OCI-LY3 (cell line): ENCODE measurements around the gene AXIN1.

Source experiments
- H2AFZ ChIP-seq: fragments of 200-600, 300-600 bp; shearing (Covaris generic); 2 replicates; pipeline ENCODE4 v1.6.0; 2014; ENCODE audit warnings: antibody characterized with exemption, low read depth, low read length
- H3K27ac ChIP-seq: fragments of 200-600, 300-600 bp; sonication (generic); 2 replicates; pipeline ENCODE4 v1.5.1; 2014; ENCODE audit warnings: mild to moderate bottlenecking, low read length, moderate library complexity, mixed read lengths
- H3K27me3 ChIP-seq: fragments of 200-600, 300-600 bp; sonication (generic); 2 replicates; pipeline ENCODE4 v1.6.1; 2014; ENCODE audit warnings: low read depth, low read length, mixed read lengths
- H3K36me3 ChIP-seq: fragments of 200-600, 300-600 bp; sonication (generic); replicated peaks from 2 replicates; pipeline ENCODE3; 2014; ENCODE audit warnings: low read depth, low read length, mixed read lengths
- H3K4me1 ChIP-seq: fragments of 300-600, 200-600 bp; sonication (generic); 2 replicates; pipeline ENCODE4 v1.6.1; 2014; ENCODE audit warnings: low read length, mixed read lengths
- H3K4me2 ChIP-seq: fragments of 200-600, 300-600 bp; sonication (generic); 2 replicates; pipeline ENCODE4 v1.6.1; 2014; ENCODE audit warnings: low read length, mixed read lengths
- H3K4me3 ChIP-seq: fragments of 300-600, 200-600 bp; sonication (generic); 2 replicates; pipeline ENCODE4 v1.5.1; 2014; ENCODE audit warnings: antibody characterized with exemption, mild to moderate bottlenecking, low read length, moderate library complexity
- H3K79me2 ChIP-seq: fragments of 300-600, 200-600 bp; shearing (Covaris generic); 2 replicates; pipeline ENCODE4 v1.6.1; 2014; ENCODE audit warnings: mild to moderate bottlenecking, low read length, mixed read lengths
- H3K9ac ChIP-seq: fragments of 300-600, 200-600 bp; shearing (Covaris generic); 2 replicates; pipeline ENCODE4 v1.6.0; 2014; ENCODE audit warnings: mild to moderate bottlenecking, low read length, moderate library complexity
- H3K9me3 ChIP-seq: fragments of 200-600, 300-600 bp; shearing (Covaris generic); 2 replicates; pipeline ENCODE4 v1.6.1; 2014; ENCODE audit warnings: low read length, mixed read lengths; ENCODE audit not compliant: insufficient read depth
- H4K20me1 ChIP-seq: fragments of 200-600, 300-600 bp; sonication (generic); 2 replicates; pipeline ENCODE4 v1.6.1; 2016; ENCODE audit warnings: low read length, mixed read lengths; ENCODE audit not compliant: insufficient read depth
- CTCF ChIP-seq: fragments of 200-600, 300-600 bp; sonication (generic); IDR thresholded peaks from 2 replicates; pipeline ENCODE4 v1.5.1; 2014; ENCODE audit warnings: antibody characterized with exemption, low read length, low read depth
- EZH2phosphoT487 ChIP-seq: fragments of 200-600 bp; shearing (Covaris generic); IDR thresholded peaks from 2 replicates; pipeline ENCODE4 v1.6.1; 2018; ENCODE audit warnings: antibody characterized with exemption, mixed run types, low read depth

The AXIN1 gene

GRCh38 chr16:397135-397661, 44.7 kb upstream of the AXIN1 start, which contains the start of gene NME4:
NME4 (plus strand) TSS chr16:397199; CDS start chr16:397223, 24 bp downstream.
- H3K4me1 ChIP-seq, result peaks cover 33% of the 10 kb centered on the region
- peaks cover 4% of the 10 kb centered on the region; the same call in 1 of the 2 replicates for H4K20me1 ChIP-seq
- H3K4me2 ChIP-seq, result peak within 1 kb of the TSS; percentile 92
- H3K27ac ChIP-seq, result peak within 1 kb of the TSS; percentile 61
- TF ChIP-seq CTCF, result no peak
- no peak for TF ChIP-seq EZH2phosphoT487
- H2AFZ ChIP-seq, result peak within 1 kb of the TSS; percentile 84
- H3K36me3 ChIP-seq, result peaks cover 6% of the 10 kb centered on the region
- H3K9me3 ChIP-seq, result no peaks in the 10 kb centered on the region
- H3K4me3 ChIP-seq, result peak within 1 kb of the TSS; percentile 85
- peak within 1 kb of the TSS; percentile 83 for H3K9ac ChIP-seq
- peaks cover 23% of the 10 kb centered on the region for H3K79me2 ChIP-seq
- no peaks in the 10 kb centered on the region for H3K27me3 ChIP-seq

GRCh38 chr16:396605-397004, 44.1 kb upstream of the AXIN1 start:
- H2AFZ ChIP-seq, result peak overlapping the region; percentile 84
- H3K27ac ChIP-seq, result peak overlapping the region; percentile 47
- peaks cover 4% of the 10 kb centered on the region; the same call in 1 of the 2 replicates for H4K20me1 ChIP-seq
- peaks cover 23% of the 10 kb centered on the region for H3K79me2 ChIP-seq
- no peaks in the 10 kb centered on the region for H3K27me3 ChIP-seq
- H3K9me3 ChIP-seq, result no peaks in the 10 kb centered on the region
- H3K9ac ChIP-seq, result peak overlapping the region; percentile 83
- H3K36me3 ChIP-seq, result peaks cover 6% of the 10 kb centered on the region
- H3K4me1 ChIP-seq, result peaks cover 33% of the 10 kb centered on the region
- peak overlapping the region; percentile 92 for H3K4me2 ChIP-seq
- peak overlapping the region; percentile 85 for H3K4me3 ChIP-seq
- TF ChIP-seq EZH2phosphoT487 (no peak), CTCF (no peak)

GRCh38 chr16:396199-396598, 43.7 kb upstream of the AXIN1 start:
- H3K9ac ChIP-seq, result peak overlapping the region; percentile 83
- peaks cover 6% of the 10 kb centered on the region for H3K36me3 ChIP-seq
- peaks cover 4% of the 10 kb centered on the region; the same call in 1 of the 2 replicates for H4K20me1 ChIP-seq
- TF ChIP-seq EZH2phosphoT487 (no peak), CTCF (no peak)
- no peaks in the 10 kb centered on the region for H3K9me3 ChIP-seq
- peak overlapping the region; percentile 47 for H3K27ac ChIP-seq
- H3K4me2 ChIP-seq, result peak overlapping the region; percentile 92
- peak overlapping the region; percentile 85 for H3K4me3 ChIP-seq
- H2AFZ ChIP-seq, result peak overlapping the region; percentile 84
- H3K27me3 ChIP-seq, result no peaks in the 10 kb centered on the region
- H3K79me2 ChIP-seq, result peaks cover 23% of the 10 kb centered on the region
- H3K4me1 ChIP-seq, result peaks cover 33% of the 10 kb centered on the region

- no peaks in the 10 kb centered on the region for H3K9me3 ChIP-seq
- no peak overlapping the region for H2AFZ ChIP-seq
- no peak overlapping the region for H3K27ac ChIP-seq
- H3K27me3 ChIP-seq, result no peaks in the 10 kb centered on the region
- no peaks in the 10 kb centered on the region for H3K36me3 ChIP-seq
- TF ChIP-seq CTCF (no peak), EZH2phosphoT487 (no peak)
- peaks cover 12% of the 10 kb centered on the region for H3K4me1 ChIP-seq
- H3K4me2 ChIP-seq, result no peak overlapping the region
- H4K20me1 ChIP-seq, result no peaks in the 10 kb centered on the region
- no peak overlapping the region for H3K9ac ChIP-seq
- peaks cover 11% of the 10 kb centered on the region; the same call in 1 of the 2 replicates for H3K79me2 ChIP-seq
- no peak overlapping the region for H3K4me3 ChIP-seq
Observed at GRCh38 chr16:392450-393030, 40.0 kb upstream of the AXIN1 start.
